Hepatic stellate cell (primary cell): ENCODE measurements around the gene SHOC1.
"Not testable (repeated sequence)": the region's sequence is repeated elsewhere in the genome, so short reads cannot be mapped to it uniquely, and the experiment has no call there.

Experiments used
- DNase-seq: peaks from one replicate; pipeline ENCODE4 v3.0.0; 2011; ENCODE audit warnings: low spot score

The SHOC1 gene

GRCh38 chr9:111794835-111795556 lies at the start of gene SHOC1:
Gene SHOC1 (minus strand): TSS chr9:111794937. CDS start chr9:111791418, 3,519 bp downstream.
- no peak for DNase-seq

DNA sequence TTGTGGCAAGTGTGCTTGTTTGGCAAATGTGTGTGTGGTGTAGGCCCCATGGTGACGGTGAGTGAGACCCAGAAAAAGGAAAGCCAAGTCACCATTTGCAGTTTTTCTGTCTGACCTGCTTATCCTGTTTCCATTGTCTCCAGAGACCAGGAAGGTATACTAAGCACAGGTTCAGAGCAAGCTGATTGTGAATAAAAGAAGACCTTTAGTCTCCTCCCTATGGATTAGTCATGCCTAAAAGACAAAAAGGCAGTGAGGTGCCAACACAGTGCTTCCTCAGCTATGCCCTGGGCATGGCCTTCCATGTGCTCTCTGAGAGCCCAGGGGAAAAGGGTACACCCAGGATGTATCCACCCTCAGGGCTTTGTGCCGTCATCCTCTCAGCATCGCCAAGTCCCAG lies 49.2 kb upstream of the SHOC1 start:
- no peak for DNase-seq

- peak; percentile 18 for DNase-seq
Observed at GRCh38 chr9:111842313-111842712, 47.6 kb upstream of the SHOC1 start.

GRCh38 chr9:111840442-111840841 lies 45.7 kb upstream of the SHOC1 start:
- no peak for DNase-seq

- DNase-seq = no peak
Observed at GRCh38 chr9:111839987-111840386, 45.2 kb upstream of the SHOC1 start.

- DNase-seq = no peak
Observed at GRCh38 chr9:111839387-111839786, 44.6 kb upstream of the SHOC1 start.

DNA sequence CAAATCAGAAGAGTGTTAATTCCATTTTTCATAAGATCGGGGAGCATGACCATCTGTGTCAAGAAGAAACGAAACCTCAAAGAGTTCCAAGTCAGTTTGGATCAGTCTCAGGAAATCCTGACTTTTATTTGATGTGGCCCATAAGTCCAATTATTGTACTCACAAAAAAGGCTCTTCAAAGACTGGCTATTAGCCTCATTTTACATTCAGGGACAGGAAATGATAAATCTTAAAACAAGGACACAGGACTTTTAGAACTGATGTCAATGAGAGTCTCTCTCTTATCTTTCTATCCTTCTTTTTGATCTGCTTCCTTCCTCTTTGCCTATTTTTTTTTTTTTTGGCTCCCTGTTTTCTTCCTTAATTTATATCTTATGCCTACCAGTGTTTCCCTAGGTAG lies 43.7 kb upstream of the SHOC1 start:
- no peak for DNase-seq

GRCh38 chr9:111836311-111836710 lies 41.6 kb upstream of the SHOC1 start:
- no peak for DNase-seq

DNA sequence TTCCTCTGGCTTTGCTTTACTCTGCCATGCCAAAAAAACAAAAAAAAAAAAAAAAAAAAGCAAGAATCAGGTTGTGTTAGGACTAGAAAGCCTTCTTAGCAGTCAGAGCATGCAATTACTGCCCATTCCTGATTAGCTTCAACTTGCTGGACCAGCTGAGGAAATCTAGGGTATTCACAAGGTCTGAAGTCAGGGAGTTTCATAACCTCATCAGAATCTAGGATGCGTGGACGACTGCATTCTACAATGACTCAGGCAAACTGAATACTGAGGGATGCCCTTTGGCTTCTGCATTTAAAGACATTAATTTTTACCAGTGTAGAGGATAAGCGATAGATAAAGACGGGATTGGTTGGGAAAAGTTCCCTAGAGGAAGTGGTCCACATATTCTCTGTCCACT lies 39.2 kb upstream of the SHOC1 start:
- peak; percentile 22 for DNase-seq

- no peak for DNase-seq
Observed at GRCh38 chr9:111832449-111832848, 37.7 kb upstream of the SHOC1 start.

DNA sequence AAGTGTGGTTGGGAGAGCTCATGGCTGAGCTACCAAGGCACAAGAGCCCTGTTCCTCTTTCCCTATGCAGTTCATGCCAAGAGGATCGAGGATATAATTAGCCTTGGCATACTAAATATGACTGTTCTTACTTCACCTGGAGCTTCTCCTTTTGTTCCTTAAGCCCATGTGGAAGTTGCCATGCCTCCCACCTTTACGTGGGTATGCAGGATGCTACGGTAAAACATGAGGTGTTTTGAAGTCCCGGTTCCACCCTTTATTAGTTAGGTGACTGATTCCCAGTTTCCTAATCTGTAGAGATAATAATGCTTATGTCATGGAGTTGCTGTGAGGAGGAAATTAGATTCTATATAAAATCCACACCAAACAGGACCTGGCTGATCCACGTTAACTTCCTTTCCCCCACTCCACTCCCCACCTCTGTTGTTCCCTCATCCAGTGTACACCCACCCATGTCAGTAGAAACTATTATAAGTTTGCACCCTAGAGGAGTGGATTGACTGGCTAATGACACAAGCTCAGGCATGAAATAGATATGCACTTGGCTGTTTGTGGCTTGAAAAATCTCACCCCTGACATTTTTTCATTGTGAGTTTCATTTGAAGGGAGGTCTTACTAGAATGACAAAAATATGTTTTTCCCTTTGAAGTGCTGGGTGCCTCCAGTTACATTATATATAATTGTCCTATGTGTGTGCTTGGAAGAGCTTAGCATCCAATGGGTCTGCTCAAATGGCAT lies 36.8 kb upstream of the SHOC1 start:
- DNase-seq = no peak

DNA sequence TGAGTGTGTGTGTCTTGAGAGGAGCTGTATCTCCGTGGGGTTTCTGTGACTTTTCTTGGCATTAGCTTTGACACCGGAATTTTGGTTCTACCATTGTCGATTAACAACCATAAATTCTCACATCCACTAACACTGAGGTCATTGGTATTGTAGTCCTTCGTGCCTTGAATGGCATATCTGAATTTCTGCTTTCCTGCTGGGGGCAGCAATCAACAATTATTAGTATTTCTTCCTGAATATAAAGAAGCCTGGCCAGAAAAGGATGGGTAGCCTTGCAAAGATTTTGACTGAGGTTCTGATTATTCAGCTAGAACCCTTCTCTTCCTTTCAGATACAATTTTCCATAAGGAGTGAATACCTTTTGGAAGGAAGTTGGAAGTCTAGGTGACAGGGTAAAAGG lies 33.5 kb upstream of the SHOC1 start:
- DNase-seq = no peak

DNA sequence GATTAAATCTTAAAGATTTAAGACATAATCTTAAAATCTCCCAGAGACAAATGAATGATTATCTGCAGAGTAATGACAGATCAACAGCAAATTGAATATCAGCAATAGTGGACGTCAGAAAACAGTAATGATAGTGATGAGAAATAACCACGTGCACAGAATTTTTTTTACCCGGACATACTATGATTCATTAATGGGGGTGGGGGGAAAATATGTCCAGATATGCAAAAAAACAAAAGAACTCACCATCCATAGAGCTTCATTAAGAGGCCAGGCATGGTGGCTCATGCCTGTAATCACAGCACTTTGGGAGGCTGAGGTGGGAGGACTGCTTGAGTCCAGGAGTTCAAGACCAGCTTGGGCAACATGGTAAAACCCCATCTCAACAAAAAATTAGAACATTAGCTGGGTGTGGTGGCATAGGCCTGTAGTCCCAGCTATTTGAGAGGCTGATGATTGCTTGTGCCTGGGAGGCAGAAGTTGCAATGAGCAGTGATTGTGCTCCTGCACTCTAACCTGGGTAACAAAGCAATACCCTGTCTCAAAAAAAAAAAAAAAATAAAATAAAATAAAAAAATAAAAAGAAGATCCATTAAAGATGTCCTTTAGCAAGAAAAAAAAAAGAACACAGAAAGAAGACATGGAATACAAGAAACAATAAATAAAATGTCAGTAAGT lies 30.9 kb upstream of the SHOC1 start:
- DNase-seq = peak; percentile 32

DNA sequence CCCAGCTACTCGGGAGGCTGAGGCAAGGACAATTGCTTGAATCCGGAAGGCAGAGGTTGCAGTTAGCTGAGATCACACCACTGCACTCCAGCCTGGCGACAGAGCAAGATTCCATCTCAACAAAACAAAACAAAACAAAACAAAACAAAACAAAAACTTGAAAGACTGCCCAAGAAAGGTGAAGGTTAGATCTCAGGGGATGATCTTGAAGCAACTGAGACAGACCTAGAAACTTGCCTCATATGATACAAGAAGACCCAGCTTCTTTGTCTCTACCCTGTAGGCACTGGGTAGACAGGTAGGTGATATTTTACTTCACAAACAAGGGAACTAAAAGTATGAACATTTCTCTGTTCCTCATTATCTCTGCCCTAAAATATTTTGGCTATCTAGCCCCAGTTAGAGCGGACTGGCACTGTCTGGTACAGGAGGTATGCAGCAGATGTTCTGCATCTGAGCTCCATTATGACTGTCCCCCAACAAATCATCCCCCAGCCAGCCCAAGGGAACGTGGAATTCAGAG lies 26.3 kb upstream of the SHOC1 start:
- DNase-seq = no peak

- no peak for DNase-seq
Observed at GRCh38 chr9:111819360-111819759, 24.6 kb upstream of the SHOC1 start.

- no peak for DNase-seq
Observed at GRCh38 chr9:111815285-111816070, 20.7 kb upstream of the SHOC1 start.

GRCh38 chr9:111812337-111812736 lies 17.6 kb upstream of the SHOC1 start:
- no peak for DNase-seq

GRCh38 chr9:111810908-111811307 lies 16.2 kb upstream of the SHOC1 start:
- no peak for DNase-seq

DNA sequence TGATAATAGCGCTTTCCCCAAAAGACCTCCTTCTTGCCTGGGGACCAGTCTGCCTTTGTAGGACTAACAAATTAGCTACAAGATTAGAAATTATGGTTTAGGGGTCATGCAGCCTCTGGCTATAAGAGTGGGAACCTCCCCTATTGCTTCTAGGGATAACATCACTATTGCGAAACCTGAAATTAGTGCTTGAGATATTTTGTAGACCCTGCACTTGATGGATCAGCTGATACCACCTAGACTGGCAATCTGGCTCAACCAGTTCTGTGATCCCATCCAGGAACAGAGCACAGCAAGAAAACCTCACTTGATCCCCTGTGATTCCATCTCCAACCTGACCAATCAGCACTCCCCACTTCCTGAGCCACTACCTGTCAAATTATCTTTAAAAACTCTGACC lies 15.7 kb upstream of the SHOC1 start:
- DNase-seq = not testable (repeated sequence)

DNA sequence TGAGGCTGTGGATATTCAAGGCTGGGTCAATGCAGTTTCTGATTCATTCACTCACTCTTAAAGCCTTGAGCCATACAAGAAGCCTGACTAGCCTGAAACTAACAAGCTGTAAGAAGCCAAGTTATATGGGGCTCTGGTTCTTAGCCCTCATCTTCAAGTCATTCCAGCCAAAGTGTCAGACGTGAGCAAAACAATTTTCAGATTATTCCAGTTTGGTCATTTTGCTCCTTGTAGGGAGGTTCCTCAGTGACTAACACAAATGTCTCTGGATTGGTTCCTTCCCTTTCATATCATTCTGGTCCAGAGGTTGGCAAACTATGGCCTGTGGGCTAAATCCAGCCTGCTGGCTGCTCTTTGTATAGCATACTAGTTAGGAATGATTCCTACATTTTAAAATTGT lies 12.5 kb upstream of the SHOC1 start:
- no peak for DNase-seq

DNA sequence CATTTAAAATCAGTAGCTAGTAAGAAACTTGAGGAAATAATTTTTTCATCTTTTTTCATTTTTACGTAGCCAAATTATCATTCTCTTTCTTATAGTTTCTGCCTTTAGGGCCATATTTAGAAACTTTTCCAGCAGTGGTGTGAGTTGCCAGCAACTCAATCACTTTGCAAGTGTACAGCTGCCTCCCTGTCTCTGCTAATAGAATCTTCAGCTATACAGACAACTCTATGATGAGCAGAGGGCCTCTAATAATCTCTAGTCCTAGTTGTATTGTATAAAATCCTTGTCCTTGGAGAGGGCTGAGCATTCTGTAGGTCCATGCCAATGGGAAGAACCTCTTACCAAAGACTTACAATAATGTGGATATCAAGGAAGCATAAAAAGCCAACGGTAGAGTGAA lies 11.5 kb upstream of the SHOC1 start:
- no peak for DNase-seq

GRCh38 chr9:111805830-111806241 lies 11.1 kb upstream of the SHOC1 start:
- DNase-seq = peak; percentile 33
